Gastroesophageal sphincter (tissue), 3 donors: ENCODE results near the gene COX4I1.

Source experiments
- POLR2A ChIP-seq, 2 donors: fragments of 450-650 bp; IDR thresholded peaks; one replicate each; pipeline ENCODE4 v1.6.1; 2017; ENCODE audit warnings: antibody characterized with exemption in 2 of 2, mild to moderate bottlenecking in 2 of 2, moderate library complexity in 1 of 2
- TF ChIP-seq, protein P1 (sequence below), 4 experiments: fragments of 200-600 bp in 2 of 4; fragments of 450-650 bp in 2 of 4; sonication (generic) in 1 of 4; IDR thresholded peaks; one replicate each; pipeline ENCODE4 v1.5.1; 2017 to 2019; ENCODE audit warnings: antibody characterized with exemption in 4 of 4, mild to moderate bottlenecking in 2 of 4, moderate library complexity in 2 of 4

DNA sequence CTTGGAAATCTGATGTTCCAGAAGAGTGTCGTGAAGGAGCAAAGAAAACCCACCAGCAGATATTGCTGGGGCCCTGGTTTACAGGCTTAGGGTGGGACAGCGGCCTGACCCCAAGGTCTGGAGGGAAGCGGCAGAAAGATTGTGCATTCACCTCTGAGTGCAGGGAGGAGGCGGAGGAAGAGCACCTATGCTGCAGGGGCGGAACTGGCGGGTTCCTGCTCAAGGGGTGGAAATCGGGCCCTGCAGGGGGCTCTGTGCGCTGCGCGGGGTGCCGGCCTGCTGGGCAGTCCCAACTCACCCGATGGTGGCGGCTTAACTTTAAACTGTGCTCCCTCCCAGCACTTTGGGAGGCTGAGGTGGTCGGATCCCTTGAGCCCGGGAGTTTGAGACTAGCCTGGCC, 47.5 kb downstream of the COX4I1 start:
- TF ChIP-seq, protein P1, sequence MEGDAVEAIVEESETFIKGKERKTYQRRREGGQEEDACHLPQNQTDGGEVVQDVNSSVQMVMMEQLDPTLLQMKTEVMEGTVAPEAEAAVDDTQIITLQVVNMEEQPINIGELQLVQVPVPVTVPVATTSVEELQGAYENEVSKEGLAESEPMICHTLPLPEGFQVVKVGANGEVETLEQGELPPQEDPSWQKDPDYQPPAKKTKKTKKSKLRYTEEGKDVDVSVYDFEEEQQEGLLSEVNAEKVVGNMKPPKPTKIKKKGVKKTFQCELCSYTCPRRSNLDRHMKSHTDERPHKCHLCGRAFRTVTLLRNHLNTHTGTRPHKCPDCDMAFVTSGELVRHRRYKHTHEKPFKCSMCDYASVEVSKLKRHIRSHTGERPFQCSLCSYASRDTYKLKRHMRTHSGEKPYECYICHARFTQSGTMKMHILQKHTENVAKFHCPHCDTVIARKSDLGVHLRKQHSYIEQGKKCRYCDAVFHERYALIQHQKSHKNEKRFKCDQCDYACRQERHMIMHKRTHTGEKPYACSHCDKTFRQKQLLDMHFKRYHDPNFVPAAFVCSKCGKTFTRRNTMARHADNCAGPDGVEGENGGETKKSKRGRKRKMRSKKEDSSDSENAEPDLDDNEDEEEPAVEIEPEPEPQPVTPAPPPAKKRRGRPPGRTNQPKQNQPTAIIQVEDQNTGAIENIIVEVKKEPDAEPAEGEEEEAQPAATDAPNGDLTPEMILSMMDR (IDR thresholded peaks at IDR 0.05) = no peak
- no peak for TF ChIP-seq POLR2A (IDR thresholded peaks at IDR 0.05)
